GM12878 (cell line): ENCODE results near the gene COQ2. TPM values are rescaled to one million over a fixed set of nuclear protein-coding genes. Genes with fewer than 3 reads are reported as not detected.

Experiments
- ATAC-seq: fragments of 200-7000 bp; cut with Tn5 transposase; 3 replicates; pipeline ENCODE4 v1.9.1; 2020; ENCODE audit warnings: mild to moderate bottlenecking, moderate library complexity
- BruUV-seq: library from RNA; stranded (reverse); fragments of 400-500 nt; replicated peaks from 2 replicates; lab custom pipeline; 2021; lab: Mats Ljungman, UMichigan
- CTCF ChIA-PET: fragments of 300-600 bp; sonication (Branson Sonifier 250); formaldehyde crosslinking; extraction: SDS; loops from one replicate; lab custom pipeline; 2021; ENCODE audit warnings: inconsistent platforms; lab: Yijun Ruan, JAX
- POLR2A ChIA-PET: fragments of 350-600 bp; formaldehyde crosslinking; extraction: SDS; loops from one replicate; lab custom pipeline; 2021; ENCODE audit warnings: inconsistent platforms; lab: Charles Lee
- RAD21 ChIA-PET: fragments of 300-600 bp; sonication (Branson Sonifier 250); formaldehyde crosslinking; loops from one replicate; lab custom pipeline; 2023; ENCODE audit warnings: antibody characterized with exemption; ENCODE audit not compliant: unreplicated experiment; lab: Charles Lee
- SMC1A ChIA-PET: fragments of 300-600 bp; sonication (Branson Sonifier 250); formaldehyde crosslinking; loops from one replicate; lab custom pipeline; 2023; ENCODE audit not compliant: unreplicated experiment, uncharacterized antibody; lab: Charles Lee
- DNase-seq: peaks from one replicate; pipeline ENCODE4 v3.0.0-alpha.2; 2011; ENCODE audit warnings: low read depth, low spot score
- FAIRE-seq: peaks from 3 replicates; lab custom pipeline; 2011; peaks lifted over from hg19 to GRCh38; lab: Jason Lieb, UNC
- H2AFZ ChIP-seq: 2 replicates; pipeline ENCODE4 v1.6.0; 2011; ENCODE audit warnings: low read depth, low read length, control low read depth; ENCODE audit not compliant: control insufficient read depth
- H3K27ac ChIP-seq: 2 replicates; pipeline ENCODE4 v1.5.1; 2011; ENCODE audit warnings: control low read depth; ENCODE audit not compliant: control insufficient read depth, insufficient read depth
- H3K27me3 ChIP-seq, 2 experiments: replicated peaks in 1 of 2; 2 replicates each; pipeline versions ENCODE4 v1.6.0 to v1.6.1; 2011; ENCODE audit warnings: low read length in 1 of 2; ENCODE audit not compliant: control insufficient read depth in 2 of 2, insufficient read depth in 2 of 2
- H3K36me3 ChIP-seq, 2 experiments: 2 replicates each; pipeline ENCODE4 v1.5.1; 2011; ENCODE audit warnings: low read length in 1 of 2; ENCODE audit not compliant: control insufficient read depth in 2 of 2, insufficient read depth in 2 of 2
- H3K4me1 ChIP-seq: 2 replicates; pipeline ENCODE4 v1.6.1; 2011; ENCODE audit warnings: mild to moderate bottlenecking, low read length, moderate library complexity, mixed read lengths; ENCODE audit not compliant: control insufficient read depth, insufficient read depth
- H3K4me2 ChIP-seq: 2 replicates; pipeline ENCODE4 v1.6.0; 2011; ENCODE audit warnings: control low read depth; ENCODE audit not compliant: control insufficient read depth, insufficient read depth
- H3K4me3 ChIP-seq: fragments of 200-600 bp; sonication (generic); 2 replicates; pipeline ENCODE4 v1.5.1; 2016
- H3K79me2 ChIP-seq: 2 replicates; pipeline ENCODE4 v1.6.0; 2011; ENCODE audit warnings: low read length; ENCODE audit not compliant: control insufficient read depth, insufficient read depth
- H3K9ac ChIP-seq: 2 replicates; pipeline ENCODE4 v1.8.0; 2011; ENCODE audit warnings: low read length, control low read depth, mixed read lengths; ENCODE audit not compliant: control insufficient read depth, insufficient read depth
- H3K9me3 ChIP-seq: replicated peaks from 3 replicates; pipeline ENCODE4 v1.5.1; 2011; ENCODE audit warnings: mild to moderate bottlenecking, low read length; ENCODE audit not compliant: control insufficient read depth, insufficient read depth
- H4K20me1 ChIP-seq: 2 replicates; pipeline ENCODE4 v1.6.0; 2011; ENCODE audit not compliant: control insufficient read depth, insufficient read depth
- CBFB ChIP-seq: IDR thresholded peaks from 2 replicates; pipeline ENCODE4 v1.6.1; 2016; ENCODE audit warnings: antibody characterized with exemption, low read depth
- CEBPB ChIP-seq, 2 experiments: fragments of 150-350 bp in 1 of 2; IDR thresholded peaks; 2 replicates each; pipeline ENCODE4 v1.6.1; 2012 to 2014; ENCODE audit warnings: low read depth in 2 of 2, low read length in 2 of 2, borderline replicate concordance in 1 of 2, inconsistent platforms in 1 of 2
- DPF2 ChIP-seq: fragments of 450-650 bp; IDR thresholded peaks from 2 replicates; pipeline ENCODE4 v1.6.1; 2017; ENCODE audit warnings: mild to moderate bottlenecking
- ETV6 ChIP-seq, 2 experiments: fragments of 450-650 bp in 1 of 2; IDR thresholded peaks in 1 of 2; conservative IDR thresholded peaks in 1 of 2; 2 replicates each; pipeline ENCODE4 v1.6.1; 2014; ENCODE audit warnings: antibody characterized with exemption in 1 of 2, borderline replicate concordance in 1 of 2, low read depth in 1 of 2, mild to moderate bottlenecking in 1 of 2, moderate library complexity in 1 of 2
- GATAD2B ChIP-seq: fragments of 450-650 bp; conservative IDR thresholded peaks from 2 replicates; pipeline ENCODE4 v1.6.1; 2017; ENCODE audit warnings: low read depth, mild to moderate bottlenecking, moderate library complexity
- MEF2A ChIP-seq: IDR thresholded peaks from 2 replicates; pipeline ENCODE4 v1.6.1; 2011; ENCODE audit warnings: low read depth, mild to moderate bottlenecking, low read length, moderate library complexity; ENCODE audit not compliant: insufficient read depth
- NFIC ChIP-seq: IDR thresholded peaks from 2 replicates; pipeline ENCODE4 v1.6.1; 2012; ENCODE audit warnings: low read depth, mild to moderate bottlenecking, inconsistent platforms, low read length, moderate library complexity
- POLR2AphosphoS2 ChIP-seq: IDR thresholded peaks from 2 replicates; pipeline ENCODE4 v1.6.1; 2011; ENCODE audit warnings: low read depth, mild to moderate bottlenecking, low read length, improper control_type of control experiment, moderate library complexity
- POU2F2 ChIP-seq: IDR thresholded peaks from 3 replicates; pipeline ENCODE4 v1.6.1; 2011; ENCODE audit warnings: low read depth, mild to moderate bottlenecking, low read length, borderline replicate concordance
- SMAD1 ChIP-seq: fragments of 450-650 bp; IDR thresholded peaks from 2 replicates; pipeline ENCODE4 v1.6.1; 2018; ENCODE audit warnings: mild to moderate bottlenecking, low read depth; ENCODE audit not compliant: partially characterized antibody
- SPI1 ChIP-seq: IDR thresholded peaks from 2 replicates; pipeline ENCODE4 v1.6.1; 2011; ENCODE audit warnings: low read depth, mild to moderate bottlenecking, low read length, moderate library complexity, borderline replicate concordance; ENCODE audit not compliant: insufficient read depth
- SREBF2 ChIP-seq: IDR thresholded peaks from 2 replicates; pipeline ENCODE4 v1.6.1; 2012; ENCODE audit warnings: mild to moderate bottlenecking, low read length
- SUZ12 ChIP-seq: fragments of 200-600 bp; sonication (generic); IDR thresholded peaks from one replicate; pipeline ENCODE4 v1.6.1; 2018; ENCODE audit warnings: antibody characterized with exemption, mild to moderate bottlenecking; ENCODE audit not compliant: unreplicated experiment
- ZBED1 ChIP-seq: IDR thresholded peaks from 2 replicates; pipeline ENCODE4 v1.6.1; 2016; ENCODE audit warnings: borderline replicate concordance
- ZNF24 ChIP-seq: fragments of 450-650 bp; IDR thresholded peaks from 2 replicates; pipeline ENCODE4 v1.6.1; 2017; ENCODE audit warnings: antibody characterized with exemption, mild to moderate bottlenecking
- WGBS: methylation state at CpG from one replicate; pipeline ENCODE4 v1.1.6; 2016; ENCODE audit warnings: low lambda C conversion rate; ENCODE audit not compliant: insufficient replicate concordance, insufficient coverage; ENCODE audit errors: missing lambda C conversion rate; 5-methylcytosine and 5-hydroxymethylcytosine counted together
- in situ Hi-C: fragments of 300-500 bp; cut with MboI; formaldehyde crosslinking; loops from 9 replicates; pipeline ENCODE4 v1.14.3; 2018; ENCODE audit warnings: mixed read lengths
- intact Hi-C: fragments of 100-400 bp; cut with micrococcal nuclease; formaldehyde crosslinking; loops from one replicate; pipeline ENCODE4 v1.14.2; 2022; ENCODE audit not compliant: unreplicated experiment
- polyA plus RNA-seq, 11 experiments: library from polyadenylated mRNA; depleted of rRNA in 4 of 11; unstranded in 6 of 11; stranded (reverse) in 5 of 11; fragments of >200 nt; fragmentation: Nextera tagmentation in 4 of 11; fragmentation: Illumina TruSeq in 1 of 11; extraction: Ambion mirVana in 4 of 11; extraction: Trizol in 1 of 11; gene quantifications; 1 replicate in 1 of 11; 2 replicates in 10 of 11; pipeline versions ENCODE4 v1.2.1 to v1.2.3, GENCODE V29; 2011 to 2016; ENCODE audit warnings: inconsistent platforms in 2 of 11, missing spikeins in 2 of 11, low read depth in 1 of 11
- total RNA-seq, 4 experiments: library from RNA; depleted of rRNA in 3 of 4; stranded (reverse); fragments of >200 nt in 3 of 4; fragmentation: Illumina TruSeq in 1 of 4; extraction: Trizol in 1 of 4; gene quantifications; 2 replicates each; pipeline versions ENCODE4 v1.2.1 to v1.2.3, GENCODE V29; 2013 to 2021
- TF ChIP-seq, protein P1 (sequence below): IDR thresholded peaks from 2 replicates; pipeline ENCODE4 v1.6.1; 2012; ENCODE audit warnings: low read length, inconsistent platforms
- TF ChIP-seq, protein P2 (sequence below): fragments of 450-650 bp; IDR thresholded peaks from 2 replicates; pipeline ENCODE4 v1.6.1; 2017; ENCODE audit warnings: mild to moderate bottlenecking, low read depth, inconsistent platforms; ENCODE audit not compliant: poor library complexity, severe bottlenecking

COQ2 gene
- total and polyA plus RNA-seq, 10 of the 15 experiments (the other 5 are each of a cell fraction or from before 2014, with no cell fraction given) = 5.0 to 46.7 (median 19.1) TPM

DNA sequence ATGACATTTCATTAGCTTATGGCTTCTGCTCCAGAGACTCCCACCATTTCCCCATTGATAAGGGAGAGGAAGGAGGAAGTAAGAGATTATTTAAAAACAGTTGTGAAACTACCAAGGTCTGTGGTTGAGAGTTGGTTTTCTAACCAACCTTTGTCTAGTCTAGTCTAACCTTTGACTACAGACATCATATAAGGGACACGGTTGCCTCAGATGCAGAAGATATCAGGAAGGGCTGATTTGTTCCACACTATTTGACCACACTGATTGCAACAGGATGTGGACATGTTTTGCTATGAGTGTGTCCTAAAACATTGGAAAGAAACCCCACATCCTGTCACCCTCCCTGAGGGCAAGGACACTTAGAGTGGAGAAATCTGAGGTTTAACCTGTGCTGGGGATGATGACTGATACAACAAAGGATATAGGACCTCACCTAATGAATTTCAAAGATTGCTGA is 53.0 kb downstream of the COQ2 start:
- Histone ChIP-seq H3K9ac (no peak overlapping the region), H4K20me1 (no peaks in the 10 kb centered on the region), H3K4me2 (peak overlapping the region; percentile 45), H3K36me3 (no peaks in the 10 kb centered on the region), H2AFZ (no peak overlapping the region), H3K9me3 (no peaks in the 10 kb centered on the region; the same call in 2 of the 3 replicates), H3K27me3 (no peaks in the 10 kb centered on the region), H3K27ac (peak overlapping the region; percentile 4; the same call in 1 of the 2 replicates), H3K4me1 (peaks cover 31% of the 10 kb centered on the region), H3K4me3 (no peak overlapping the region), H3K79me2 (no peaks in the 10 kb centered on the region)
- in situ Hi-C loops (no loop called here), intact Hi-C loops (loop anchor here (1.0 kb wide), 1 partner anchor 9 kb away; no protein-coding TSS in a partner anchor)
- ATAC-seq = peak; percentile 80
- peak; percentile 88 for DNase-seq
- CTCF ChIA-PET = interaction anchor here (1.0 kb wide), 1 partner anchor 13 kb away, joined by 7 read pairs; no protein-coding TSS in a partner anchor
- POLR2A ChIA-PET = no interaction called here
- WGBS = 4% methylated on average over 1 of the region's 1 CpG
- SMC1A ChIA-PET = interaction anchor here (0.6 to 1.1 kb wide), 3 partner anchors 10 to 121 kb away, joined by 3 to 5 read pairs (median 5); no protein-coding TSS in a partner anchor
- FAIRE-seq = peak; percentile 35
- no TSS peak for BruUV-seq
- RAD21 ChIA-PET = interaction anchor here (0.7 to 2.0 kb wide), 2 partner anchors 13 to 41 kb away, joined by 3 to 6 read pairs; no protein-coding TSS in a partner anchor
- TF ChIP-seq ZNF24 (no peak), DPF2 (peak; percentile 66), POU2F2 (no peak), SUZ12 (no peak), ETV6 (conservative IDR thresholded peaks at IDR 0.05 in 1 of 2, IDR thresholded peaks at IDR 0.05 in 1 of 2; ENCODE audit: borderline replicate concordance in 1 of 2, low read depth in 1 of 2) (peak in 1 of 2 experiments; percentile 82; a peak in 1 of 4 replicates), GATAD2B (peak; percentile 62; the same call in 1 of the 2 replicates), CBFB (peak; percentile 75), SREBF2 (no peak), ZBED1 (no peak), MEF2A (peak; percentile 32; the same call in 1 of the 2 replicates), CEBPB (IDR thresholded peaks at IDR 0.05; ENCODE audit: borderline replicate concordance in 1 of 2, low read depth in 2 of 2, low read length in 2 of 2) (peak in 1 of 2 experiments; percentile 39; a peak in 1 of 4 replicates), NFIC (0 out of 2 replicates have a peak, but pooled peaks have one; percentile 77), SPI1 (peak; percentile 49; the same call in 1 of the 2 replicates), SMAD1 (no peak), POLR2AphosphoS2 (no peak)
- TF ChIP-seq, protein P1, sequence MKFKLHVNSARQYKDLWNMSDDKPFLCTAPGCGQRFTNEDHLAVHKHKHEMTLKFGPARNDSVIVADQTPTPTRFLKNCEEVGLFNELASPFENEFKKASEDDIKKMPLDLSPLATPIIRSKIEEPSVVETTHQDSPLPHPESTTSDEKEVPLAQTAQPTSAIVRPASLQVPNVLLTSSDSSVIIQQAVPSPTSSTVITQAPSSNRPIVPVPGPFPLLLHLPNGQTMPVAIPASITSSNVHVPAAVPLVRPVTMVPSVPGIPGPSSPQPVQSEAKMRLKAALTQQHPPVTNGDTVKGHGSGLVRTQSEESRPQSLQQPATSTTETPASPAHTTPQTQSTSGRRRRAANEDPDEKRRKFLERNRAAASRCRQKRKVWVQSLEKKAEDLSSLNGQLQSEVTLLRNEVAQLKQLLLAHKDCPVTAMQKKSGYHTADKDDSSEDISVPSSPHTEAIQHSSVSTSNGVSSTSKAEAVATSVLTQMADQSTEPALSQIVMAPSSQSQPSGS = peak; percentile 34; the same call in 1 of the 2 replicates
- TF ChIP-seq, protein P2, sequence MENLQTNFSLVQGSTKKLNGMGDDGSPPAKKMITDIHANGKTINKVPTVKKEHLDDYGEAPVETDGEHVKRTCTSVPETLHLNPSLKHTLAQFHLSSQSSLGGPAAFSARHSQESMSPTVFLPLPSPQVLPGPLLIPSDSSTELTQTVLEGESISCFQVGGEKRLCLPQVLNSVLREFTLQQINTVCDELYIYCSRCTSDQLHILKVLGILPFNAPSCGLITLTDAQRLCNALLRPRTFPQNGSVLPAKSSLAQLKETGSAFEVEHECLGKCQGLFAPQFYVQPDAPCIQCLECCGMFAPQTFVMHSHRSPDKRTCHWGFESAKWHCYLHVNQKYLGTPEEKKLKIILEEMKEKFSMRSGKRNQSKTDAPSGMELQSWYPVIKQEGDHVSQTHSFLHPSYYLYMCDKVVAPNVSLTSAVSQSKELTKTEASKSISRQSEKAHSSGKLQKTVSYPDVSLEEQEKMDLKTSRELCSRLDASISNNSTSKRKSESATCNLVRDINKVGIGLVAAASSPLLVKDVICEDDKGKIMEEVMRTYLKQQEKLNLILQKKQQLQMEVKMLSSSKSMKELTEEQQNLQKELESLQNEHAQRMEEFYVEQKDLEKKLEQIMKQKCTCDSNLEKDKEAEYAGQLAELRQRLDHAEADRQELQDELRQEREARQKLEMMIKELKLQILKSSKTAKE = peak; percentile 90
